CD4-positive, alpha-beta T cell treated with Interleukin-10 for 1 hour (primary cell): ENCODE results near the gene NGDN.
A peak's percentile ranks its signal among the peaks of the same experiment; 100 is the strongest.

ENCODE experiments used
- DNase-seq: peaks from one replicate; pipeline ENCODE4 v3.0.0-alpha.2; 2020

NGDN gene

DNA sequence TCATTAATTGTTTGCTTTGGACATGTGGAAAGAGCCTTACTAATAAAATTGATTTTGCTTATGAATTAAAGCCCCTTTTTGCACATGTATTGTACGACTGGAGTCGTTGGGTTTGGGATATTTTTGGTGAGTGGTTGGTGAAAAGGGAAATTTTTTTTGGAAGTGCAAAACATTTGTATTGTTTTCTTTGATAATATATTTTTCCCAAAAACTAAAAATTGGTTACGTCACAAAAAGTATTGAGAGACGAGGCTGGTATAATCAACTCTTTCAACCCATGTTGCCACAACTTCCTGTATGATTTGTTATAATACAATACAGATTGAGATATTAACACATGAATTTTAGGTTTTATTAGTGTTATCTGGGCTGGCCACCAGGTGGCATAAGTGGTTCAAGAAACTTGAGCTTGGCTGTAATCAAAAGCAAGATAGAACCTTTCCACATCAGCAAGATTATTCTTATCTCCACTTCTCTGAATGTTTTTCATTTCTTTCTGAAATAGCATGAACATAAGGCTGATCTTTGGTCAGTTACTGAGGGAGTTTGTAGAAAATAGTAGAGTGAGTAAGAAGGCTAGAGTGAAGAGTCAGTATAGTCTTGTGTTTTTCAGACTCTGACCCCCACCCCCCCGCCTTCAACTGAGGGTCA, 8.7 kb downstream of the NGDN start:
- DNase-seq = peak; percentile 82

DNA sequence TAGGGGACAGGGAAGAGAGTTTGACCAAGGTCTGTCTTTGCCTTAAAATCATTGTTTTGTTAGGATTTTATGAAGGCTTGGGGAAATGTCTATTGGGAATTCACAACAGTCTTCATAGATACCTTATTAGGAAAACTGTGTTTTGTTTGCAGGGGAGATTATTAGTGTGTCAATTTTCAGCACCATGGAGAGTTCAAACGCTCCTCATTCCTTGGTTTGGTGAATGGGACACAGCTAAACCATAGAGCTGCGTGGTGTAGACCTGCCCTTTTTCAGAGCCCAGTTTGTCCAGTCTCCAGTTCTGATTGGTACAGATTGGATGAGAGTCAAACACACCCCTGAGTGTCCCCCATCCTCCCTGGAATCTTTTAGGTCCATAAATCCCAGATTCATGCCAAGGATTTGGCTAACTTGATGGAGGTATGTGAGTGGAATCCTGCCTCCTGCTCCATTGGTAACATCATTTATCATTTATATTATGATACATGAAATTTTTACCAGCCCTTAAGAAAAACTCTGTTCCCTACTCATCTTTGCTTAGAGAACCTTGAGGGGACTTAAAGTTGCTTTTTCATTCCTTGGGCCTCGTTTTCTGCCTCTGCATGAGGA, 12.0 kb downstream of the NGDN start:
- no peak for DNase-seq

DNA sequence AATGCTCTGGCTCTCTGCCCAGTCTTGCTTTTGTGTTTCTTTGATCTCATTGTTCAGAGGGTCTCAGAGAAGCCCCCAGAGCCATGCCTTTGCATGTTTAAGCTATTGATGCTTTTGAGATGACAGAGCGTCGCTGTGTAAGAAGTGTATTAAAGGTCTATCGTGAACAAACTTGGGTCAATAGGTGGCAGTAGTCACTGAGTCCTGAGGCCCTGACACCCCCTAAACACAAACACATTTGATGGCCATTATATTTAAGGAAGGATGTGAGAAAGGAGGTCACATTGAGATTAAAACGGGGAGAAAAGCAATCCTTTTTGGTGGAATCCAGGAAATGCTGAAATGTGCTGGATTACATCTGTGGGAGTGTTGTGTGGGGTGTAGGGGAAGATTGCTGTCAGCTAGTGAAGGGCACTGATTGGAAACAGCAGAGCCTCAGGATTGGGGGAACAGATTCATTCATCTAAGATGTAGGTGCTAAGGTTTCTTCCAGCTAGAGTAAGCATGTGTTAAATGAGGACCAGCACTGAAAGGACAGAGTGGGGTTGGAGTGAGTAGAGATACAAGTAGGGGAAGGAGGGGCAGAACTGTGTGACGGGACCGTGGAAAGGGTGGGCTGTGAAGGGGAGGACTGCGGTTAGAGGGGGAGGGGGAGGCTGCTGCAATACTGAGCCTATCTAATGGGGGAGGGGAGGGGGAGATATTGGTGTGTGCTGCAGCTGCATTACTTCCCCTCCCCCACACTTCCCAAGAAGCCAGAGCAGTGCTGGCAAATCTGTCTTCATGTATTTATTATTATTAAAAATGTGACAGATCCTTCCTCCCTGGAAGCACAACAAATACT, 12.7 kb downstream of the NGDN start:
- no peak for DNase-seq

DNA sequence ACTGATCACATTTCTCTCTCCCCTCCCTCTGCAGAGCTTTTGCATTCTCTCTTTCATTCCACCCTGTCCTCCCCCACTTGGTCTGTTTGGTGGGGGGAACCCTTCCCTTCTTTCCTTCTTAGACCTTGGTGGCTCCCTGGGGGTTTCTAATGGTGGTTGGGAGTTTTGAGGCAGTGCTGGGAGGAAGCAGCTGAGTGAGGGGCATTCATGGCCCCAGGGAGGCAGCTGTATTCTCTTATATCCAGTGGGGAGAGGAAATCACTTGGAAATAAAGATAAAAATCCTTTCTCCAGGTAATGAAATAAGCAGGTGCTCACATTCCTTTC, 13.3 kb downstream of the NGDN start:
- no peak for DNase-seq

DNA sequence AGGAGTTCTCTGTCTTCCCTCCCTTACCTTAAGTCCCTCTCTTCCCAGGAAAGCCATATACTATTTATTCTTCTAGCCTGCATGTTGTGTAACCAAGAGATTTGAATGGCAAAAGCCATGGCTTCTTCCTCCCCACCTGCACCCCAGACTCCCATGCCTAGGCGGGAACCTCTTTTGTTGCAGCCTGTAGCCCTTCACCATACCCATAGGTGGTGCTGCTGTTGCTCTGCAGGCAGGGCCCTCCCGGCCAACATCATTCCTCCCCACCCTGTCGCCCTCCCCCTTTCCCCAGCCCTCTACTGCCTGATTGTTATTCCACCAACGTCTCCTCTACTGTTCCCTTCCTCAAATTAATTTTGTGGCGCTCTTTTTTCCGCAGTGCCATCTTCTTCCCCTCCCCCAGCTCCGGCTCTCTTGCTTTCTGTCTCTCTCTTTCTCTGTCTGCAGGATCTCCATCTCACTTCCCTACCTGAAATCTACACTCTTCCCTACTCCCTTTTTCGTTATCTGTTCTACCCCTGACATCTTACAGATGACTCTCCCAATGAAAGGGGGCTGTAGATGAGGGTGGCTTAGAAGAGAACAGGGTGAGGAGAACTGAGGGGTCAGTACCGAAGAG, 13.8 kb downstream of the NGDN start:
- DNase-seq = no peak

DNA sequence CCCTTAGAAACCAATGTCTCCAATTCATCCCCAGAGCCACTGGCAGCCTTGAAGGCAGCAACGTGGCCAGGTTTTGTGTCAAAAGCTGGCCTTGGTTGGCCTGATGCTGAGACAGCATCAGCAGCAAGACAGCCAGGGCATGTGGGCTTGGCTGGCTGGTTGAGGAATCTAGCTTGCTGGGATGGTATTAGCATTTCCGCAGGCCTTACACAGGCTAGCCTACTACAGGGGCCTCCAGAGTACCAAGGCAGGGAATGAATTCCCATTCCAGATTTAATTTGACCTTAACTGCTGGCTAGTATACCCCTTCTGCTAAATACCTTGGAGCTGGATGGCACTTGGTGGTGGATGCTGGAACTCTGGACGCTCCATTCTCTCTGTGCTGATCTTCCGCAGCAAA, 15.8 kb downstream of the NGDN start:
- no peak for DNase-seq

DNA sequence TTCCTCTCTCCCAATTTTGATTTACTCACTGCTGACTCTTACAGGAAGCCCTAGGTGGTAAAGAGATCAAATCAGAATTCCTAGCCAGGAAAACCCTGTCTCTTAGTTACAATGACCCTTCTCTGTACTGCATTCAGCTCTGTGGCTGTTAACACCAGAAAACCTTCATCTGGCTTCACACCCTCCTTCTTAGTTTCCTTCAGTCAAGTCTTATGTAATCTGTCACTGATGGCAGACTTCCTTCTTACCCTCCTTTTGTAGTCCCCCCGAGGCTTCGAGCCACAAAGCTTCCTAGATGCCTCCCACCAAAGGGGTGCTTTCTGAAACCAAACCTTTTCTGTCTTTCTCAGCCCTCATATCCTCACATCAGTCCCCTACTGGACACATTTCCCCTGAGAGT, 16.5 kb downstream of the NGDN start:
- no peak for DNase-seq

DNA sequence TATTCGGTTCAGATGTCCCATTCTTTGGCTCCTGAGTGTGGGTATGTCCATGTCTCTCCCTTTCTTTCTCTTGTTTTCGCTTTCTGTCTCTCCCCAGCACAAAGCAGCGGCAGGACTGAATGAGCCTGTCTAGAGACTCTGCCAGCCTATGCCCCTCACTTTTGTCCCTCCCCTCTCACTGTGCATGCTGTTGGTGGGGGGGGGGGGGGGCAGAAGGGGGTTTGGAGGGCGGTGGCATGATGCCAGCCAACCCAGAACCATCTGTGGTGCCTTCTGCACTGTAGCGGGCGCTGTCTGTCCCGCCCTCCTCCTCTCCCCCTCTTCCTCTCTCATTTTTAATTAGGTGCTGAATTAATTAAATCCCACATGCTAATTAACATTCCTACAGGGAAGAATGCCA, 17.7 kb downstream of the NGDN start:
- DNase-seq = no peak

DNA sequence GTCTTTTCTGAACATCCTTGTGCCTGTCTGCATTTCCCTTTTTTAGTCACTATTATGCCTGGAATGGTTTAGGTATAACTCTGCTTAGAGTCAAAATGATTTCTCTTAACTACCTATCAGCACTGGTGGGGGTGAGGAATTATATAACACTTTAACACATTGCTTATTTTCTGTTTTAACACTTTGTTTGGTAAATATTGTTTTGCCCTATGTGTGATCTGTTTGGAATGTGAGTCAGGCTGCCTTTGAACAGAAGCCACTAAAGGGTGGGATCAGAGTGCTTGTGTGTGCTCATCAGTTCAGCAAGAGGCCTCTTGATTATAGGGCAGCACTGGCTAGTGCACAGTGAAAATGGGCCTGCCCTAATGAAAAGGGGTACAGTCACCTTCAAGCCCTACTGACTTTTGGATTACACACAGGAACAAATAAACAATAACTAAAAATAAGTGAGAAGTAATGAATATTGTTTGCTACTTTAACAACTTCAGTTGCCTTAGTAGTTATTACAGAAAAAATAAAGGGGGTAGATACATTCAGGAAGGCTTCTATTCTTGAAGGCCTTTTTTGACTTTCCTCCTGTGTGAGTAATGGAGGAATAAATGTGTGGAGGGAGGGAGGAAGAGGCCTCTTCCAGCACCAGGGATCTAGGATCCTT, 23.2 kb downstream of the NGDN start:
- no peak for DNase-seq

DNA sequence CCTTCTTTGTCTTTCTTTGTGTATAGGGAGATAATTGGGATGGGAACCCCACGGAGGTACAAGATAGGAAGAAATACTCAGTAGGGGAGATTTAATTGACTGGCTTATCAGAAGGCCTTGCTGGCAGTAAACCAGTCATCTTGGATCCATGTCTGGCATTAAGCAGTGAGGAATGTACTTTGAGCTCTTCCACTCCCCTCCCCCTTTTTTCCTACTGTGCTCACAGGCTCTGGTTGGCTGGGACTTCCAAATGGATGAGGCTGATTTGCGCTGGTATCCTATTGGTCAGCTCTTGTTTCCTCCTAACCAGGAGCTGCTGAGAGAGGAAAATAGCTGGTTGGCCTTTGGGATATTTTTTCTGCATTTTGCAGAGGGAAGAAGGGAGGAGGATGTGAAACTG, 24.7 kb downstream of the NGDN start:
- DNase-seq = no peak

DNA sequence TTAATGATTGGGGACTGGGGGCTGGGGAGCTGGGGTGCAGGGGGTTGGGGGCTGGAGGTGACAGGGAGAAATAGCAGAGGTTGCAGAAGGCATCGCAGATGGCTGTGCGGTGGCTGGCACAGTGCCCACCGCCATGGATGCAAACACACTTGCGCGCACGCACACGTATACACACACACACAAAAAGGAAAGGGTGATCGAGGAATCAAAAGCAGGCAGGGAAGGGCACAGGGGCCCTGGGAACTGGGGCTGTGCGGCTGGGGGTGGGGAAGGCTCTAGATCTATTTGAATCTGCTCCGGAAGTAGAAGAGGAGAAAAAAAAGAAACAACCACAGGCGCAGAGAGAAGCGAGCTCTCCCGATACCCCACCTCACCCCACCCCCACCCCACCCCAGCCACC, 42.7 kb downstream of the NGDN start:
- no peak for DNase-seq

DNA sequence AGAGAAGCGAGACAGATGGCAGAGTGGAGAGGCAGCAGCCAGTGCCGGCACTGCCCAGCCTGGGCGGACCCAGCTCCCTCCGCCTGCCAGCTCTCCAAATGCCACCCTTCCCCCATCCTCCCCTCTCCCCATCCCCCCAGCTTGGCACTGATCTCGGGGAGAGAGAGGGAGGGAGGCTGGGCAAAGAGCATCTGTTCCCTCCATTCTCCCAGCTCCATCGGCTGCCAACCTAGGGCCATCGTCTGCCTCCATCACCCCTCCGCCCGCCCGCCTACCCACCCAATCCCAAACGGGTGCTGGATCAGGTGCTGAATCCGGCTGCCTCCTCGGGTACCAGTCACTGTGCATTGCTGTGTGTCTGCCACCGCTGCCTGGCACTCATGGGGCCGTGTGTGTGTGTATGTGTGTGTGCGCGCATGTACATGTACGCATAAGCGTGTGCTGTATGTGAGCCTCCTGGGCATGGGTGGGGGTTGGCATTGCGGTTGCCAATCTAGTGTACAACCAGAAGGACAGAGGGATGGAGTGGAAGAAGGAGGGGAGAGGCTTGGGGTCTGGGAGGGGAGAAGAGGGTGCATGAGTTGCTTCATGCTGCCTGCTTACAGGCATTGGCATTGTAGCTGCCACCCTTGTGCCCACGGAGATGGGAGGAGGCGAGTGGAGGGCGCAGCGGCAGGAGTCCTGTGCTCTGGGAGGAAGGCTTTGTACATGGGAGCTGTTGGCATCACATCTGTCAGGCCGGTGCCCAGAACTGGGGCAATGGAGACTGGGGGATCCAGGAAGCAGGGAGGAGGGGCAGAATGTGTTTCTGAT, 43.7 kb downstream of the NGDN start:
- no peak for DNase-seq

DNA sequence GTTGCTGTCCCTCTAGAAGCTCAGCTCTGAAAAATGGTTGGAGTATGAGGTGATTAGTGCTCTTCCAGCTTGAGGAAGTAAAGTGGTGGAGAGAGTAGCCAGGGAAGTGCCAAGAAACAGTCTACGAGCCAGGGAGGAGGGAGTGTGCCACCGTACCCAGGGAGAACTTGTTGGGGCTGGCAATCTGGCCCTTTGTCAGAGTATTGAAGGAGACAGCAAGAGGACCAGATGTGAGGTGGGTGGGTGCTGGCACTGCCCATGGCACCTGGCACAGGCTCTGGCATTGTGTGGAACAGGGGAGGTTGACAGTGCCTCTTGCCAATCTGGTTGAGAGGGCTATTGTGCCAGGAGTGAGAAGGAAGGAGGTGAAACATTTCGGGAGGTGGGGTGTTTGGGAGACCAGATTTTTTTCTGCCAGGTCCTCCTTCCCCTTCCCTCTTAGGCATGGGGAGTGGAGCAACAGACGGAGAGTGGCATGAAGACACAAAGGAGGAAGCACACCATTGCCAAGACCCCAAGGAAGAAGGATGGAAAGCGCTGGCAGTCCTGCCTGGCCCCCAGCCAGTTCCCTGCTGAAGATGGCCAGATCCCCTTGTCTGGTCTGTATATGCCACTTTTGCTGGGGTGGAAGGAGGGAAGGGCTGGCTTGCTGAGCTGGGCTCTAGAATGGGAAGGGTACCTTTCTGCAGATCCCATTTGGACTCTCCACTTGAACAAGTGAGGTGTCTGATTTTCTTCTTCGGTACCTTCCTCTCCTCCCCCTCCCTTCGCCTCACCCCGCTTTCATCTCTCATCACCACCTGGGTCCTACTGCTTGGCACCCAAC, 44.5 kb downstream of the NGDN start:
- no peak for DNase-seq

DNA sequence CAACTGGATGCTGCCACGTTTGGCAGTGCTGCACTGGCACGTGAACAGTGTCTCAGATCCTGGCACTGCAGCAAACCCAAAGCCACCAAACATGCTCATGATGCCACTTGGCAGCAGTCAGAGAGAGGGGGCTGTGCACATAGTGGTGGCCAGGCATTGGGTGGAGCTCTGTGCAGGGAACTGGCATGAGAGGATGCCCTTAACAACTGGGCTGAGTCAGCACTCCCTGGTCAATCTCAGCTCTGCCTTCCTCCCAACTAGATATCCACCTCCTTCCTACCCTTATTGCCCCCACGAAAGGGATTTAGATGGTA, 45.1 kb downstream of the NGDN start:
- no peak for DNase-seq

DNA sequence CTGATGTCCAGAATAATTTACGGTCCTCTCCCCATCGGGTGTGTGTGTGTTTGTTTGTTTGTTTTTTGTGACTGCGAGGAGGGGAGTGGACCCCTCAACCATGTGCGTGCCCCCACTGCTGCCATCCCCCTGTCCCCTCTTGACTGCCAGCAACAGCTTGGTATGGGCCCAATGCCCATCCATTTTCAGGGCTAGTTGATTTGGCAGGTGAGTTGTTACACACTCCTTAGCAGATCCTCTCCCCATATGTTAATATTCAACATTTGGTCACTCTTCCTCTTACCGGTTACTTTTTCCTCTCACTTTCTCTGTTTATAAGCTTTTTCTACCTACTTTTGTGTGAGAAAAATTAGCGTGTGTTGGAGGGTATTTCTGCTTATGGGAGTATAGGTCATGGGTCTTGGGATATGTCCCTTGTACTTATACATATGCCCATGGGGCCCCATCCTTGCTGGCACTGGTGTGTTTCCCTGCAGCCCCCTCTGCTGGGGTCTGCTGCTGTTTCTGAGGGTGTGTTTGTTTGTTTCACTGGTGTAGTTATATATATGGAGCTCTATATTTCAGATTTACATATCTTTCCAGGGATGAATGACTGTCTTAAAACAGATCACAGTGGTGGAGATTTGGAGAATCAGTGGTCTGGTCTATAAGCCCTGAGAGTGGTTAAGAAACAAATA, 48.3 kb downstream of the NGDN start:
- DNase-seq = no peak

DNA sequence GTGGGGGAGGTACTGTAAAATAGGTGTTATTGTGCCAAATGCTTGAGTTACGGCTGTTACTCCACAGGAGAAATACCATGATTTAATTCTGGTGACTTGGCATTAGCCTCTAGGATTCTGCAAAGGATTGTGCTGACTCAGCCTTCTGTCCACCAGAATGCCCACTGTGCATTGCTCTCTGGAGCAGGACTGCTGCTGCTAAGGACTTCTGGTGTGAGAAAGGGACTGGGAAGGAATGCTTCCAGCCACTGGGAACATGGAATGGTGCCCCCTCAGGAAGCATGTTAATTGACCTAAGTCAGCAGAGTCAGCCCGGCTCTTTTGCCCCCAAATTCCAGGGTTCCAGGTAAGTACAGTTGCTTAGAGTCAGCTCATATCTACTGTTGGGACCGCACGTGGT, 49.2 kb downstream of the NGDN start:
- no peak for DNase-seq

DNA sequence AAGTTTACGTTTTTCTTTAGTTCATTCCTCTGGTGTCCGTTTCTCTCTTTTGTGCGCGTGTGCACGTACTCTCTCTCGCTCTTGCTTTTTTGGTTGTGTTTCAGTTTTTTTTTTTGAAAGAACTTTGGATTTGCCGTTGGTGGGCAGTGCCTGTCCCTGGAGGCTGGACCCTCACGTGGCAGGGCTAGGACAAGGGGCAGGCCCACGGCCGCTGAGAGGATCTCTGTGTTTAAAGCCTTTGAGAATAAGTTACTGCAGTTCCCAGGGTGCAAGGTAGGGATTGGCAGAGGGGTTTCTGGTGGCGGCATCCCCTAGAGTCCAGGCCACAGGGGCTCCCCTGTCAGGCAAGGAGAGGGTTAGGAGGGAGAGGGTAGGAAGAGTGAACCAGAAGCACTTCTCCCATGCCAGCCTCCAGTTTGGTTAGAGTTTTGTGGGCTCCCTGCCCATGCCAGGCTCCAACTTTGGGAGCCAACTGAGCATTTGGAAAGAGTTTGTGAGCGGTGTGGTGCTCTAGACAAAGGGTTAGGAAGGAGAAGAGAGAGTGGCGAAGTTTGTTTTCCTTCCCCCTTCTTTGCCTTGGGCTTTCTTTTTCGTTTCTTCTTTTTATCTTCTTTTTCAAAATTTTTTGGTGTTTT, 51.5 kb downstream of the NGDN start:
- no peak for DNase-seq

DNA sequence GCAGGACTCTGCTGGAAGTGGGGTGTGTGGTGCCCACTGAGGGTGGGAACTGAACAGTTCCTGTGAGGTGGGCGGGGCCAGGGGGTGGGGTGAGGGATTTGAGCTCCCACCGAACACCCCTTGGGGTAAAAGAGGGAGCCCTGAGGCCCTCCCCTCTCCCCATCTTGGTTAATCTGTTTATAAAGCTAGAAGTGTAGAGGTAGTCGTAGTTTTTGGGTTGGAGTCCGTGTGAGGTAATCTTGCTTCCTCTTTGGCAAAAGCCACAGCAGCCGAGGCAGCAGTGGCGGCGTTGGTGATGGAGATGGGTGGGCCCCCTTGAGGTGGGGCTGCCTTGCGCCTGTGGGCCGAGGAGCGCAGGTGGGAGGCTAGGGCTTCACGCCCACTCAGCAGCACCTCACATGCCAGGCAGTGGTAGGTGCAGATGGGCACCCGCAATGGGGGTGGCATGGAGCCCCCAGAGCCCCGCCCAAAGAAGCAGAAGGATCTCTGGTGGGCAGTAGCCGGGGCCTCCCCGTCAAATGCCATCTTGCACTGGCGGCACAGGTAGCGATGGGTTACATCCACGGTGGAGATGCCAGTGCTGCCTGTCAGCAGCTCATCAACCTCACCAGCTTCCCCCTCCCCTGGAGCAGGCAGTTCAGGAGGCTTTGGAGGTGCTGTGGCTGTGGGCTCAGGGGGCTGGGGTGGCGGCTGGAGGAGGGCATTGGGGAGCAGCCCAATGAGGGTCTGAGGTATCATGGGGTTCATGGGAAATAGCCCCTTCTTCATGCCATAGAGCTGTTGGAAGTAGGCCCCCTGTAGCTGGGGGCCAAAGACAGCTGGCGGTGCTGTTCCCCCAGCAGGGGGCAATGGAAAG, 52.5 kb downstream of the NGDN start:
- no peak for DNase-seq

DNA sequence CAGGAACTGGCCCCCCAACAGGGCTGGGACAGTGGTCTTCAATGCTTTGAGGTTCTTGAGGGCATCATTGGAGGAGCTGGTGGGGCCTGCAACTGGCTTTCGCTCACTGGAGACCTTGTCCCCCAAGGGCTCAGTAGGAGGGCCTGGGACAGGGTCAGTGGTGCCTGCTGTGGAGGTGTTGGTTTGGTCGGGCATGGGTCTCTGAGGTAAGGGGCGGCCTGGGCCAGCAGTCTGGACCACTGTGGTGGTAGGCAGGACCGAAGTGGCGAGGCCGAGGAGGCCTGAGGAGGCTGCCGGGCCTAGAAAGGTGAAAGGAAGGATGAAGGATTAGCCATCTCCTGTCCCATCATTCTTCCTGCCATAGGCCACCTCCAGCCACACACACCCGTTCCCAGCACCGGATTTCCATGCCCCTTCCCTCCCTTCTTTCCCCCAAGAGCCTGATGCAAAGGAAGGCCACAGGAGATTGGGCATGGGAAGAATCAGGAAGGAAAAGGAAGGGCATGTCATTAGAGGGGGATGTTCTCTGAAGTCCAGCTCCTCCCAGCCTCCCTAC, 53.2 kb downstream of the NGDN start:
- DNase-seq = no peak
